HG02943 (cell line): ENCODE measurements around the gene MT1A.
"Not testable (repeated sequence)": the region's sequence is repeated elsewhere in the genome, so short reads cannot be mapped to it uniquely, and the experiment has no call there.

Experiments
- ATAC-seq: cut with Tn5 transposase; IDR thresholded peaks from one replicate; pipeline ENCODE4 v1.9.1; 2021; ENCODE audit warnings: mild to moderate bottlenecking, low read depth, moderate library complexity; ENCODE audit not compliant: unreplicated experiment

MT1A gene

GRCh38 chr16:56652600-56652999, 14.1 kb downstream of the MT1A start:
- ATAC-seq, result no peak

GRCh38 chr16:56653218-56653617, 14.8 kb downstream of the MT1A start:
- ATAC-seq, result no peak

GRCh38 chr16:56657555-56658326, 19.3 kb downstream of the MT1A start, which contains the start of gene MT1F:
Gene MT1F (plus strand): TSS chr16:56657959. CDS start chr16:56658059, 100 bp downstream.
- ATAC-seq, result no peak

- ATAC-seq, result no peak
These were observed 19.9 kb downstream of the MT1A start for GRCh38 chr16:56658327-56658875.

- ATAC-seq, result no peak
These were observed 24.2 kb downstream of the MT1A start for GRCh38 chr16:56662357-56663354.

GRCh38 chr16:56664506-56664905, 26.0 kb downstream of the MT1A start:
- no peak for ATAC-seq

- ATAC-seq, result not testable (repeated sequence)
These were observed 27.1 kb downstream of the MT1A start for GRCh38 chr16:56665286-56666261.

- no peak for ATAC-seq
These were observed 29.4 kb downstream of the MT1A start, which contains the start of gene MT1G for GRCh38 chr16:56667581-56668571. Gene MT1G (minus strand): TSS chr16:56668065. CDS start chr16:56667993, 72 bp downstream.

- ATAC-seq, result no peak
These were observed 30.8 kb downstream of the MT1A start, which contains the start of gene MT1H for GRCh38 chr16:56669005-56669839. Gene MT1H (plus strand): TSS chr16:56669814. CDS start chr16:56669885, 71 bp downstream.

GRCh38 chr16:56669840-56670619, 31.6 kb downstream of the MT1A start:
- no peak for ATAC-seq

GRCh38 chr16:56670620-56670934, 32.1 kb downstream of the MT1A start:
- ATAC-seq, result no peak

GRCh38 chr16:56671691-56672090, 33.2 kb downstream of the MT1A start:
- ATAC-seq, result not testable (repeated sequence)

- ATAC-seq, result not testable (repeated sequence)
These were observed 33.7 kb downstream of the MT1A start for GRCh38 chr16:56672171-56672570.

- ATAC-seq, result no peak
These were observed 34.5 kb downstream of the MT1A start for GRCh38 chr16:56672761-56673536.

- no peak for ATAC-seq
These were observed 35.5 kb downstream of the MT1A start for GRCh38 chr16:56673921-56674320.

GRCh38 chr16:56674570-56674969, 36.1 kb downstream of the MT1A start:
- not testable (repeated sequence) for ATAC-seq
